Measurements from ENCODE around the gene NPPB. TPM values are rescaled to one million over a fixed set of nuclear protein-coding genes. Genes with fewer than 3 reads are reported as not detected.

NPPB gene
- total and polyA plus RNA-seq, 2 of the 8 experiments (the other 6 are each of a cell fraction or from before 2014, with no cell fraction given), result 0.36 to 0.91 TPM

GRCh38 chr1:11903210-11903609 is 44.5 kb upstream of the NPPB start:
- Histone ChIP-seq H3K4me2 (ENCODE audit: insufficient read depth in 1 of 2, low read depth in 2 of 2, low read length in 2 of 2) (no peak overlapping the region), H3K9me3 (ENCODE audit: insufficient read depth in 2 of 2, low read depth in 1 of 2, low read length in 1 of 2) (no peaks in the 10 kb centered on the region), H3K14ac (ENCODE audit: insufficient read length) (no peak overlapping the region), H4K8ac (ENCODE audit: extremely low read depth, insufficient read depth, low read length) (no peak overlapping the region), H3K27me3 (replicated peaks in 1 of 4; ENCODE audit: control insufficient read depth in 3 of 4, extremely low read depth in 1 of 4, insufficient read depth in 3 of 4, low read length in 3 of 4) (peaks cover 0 to 2% (median 0%) of the 10 kb centered on the region in 4 experiments; a peak in 1 of 7 replicates), H2AFZ (ENCODE audit: low read length) (no peak overlapping the region), H3K4me3 (ENCODE audit: extremely low read depth in 1 of 4, insufficient read depth in 2 of 4, low read depth in 3 of 4, low read length in 4 of 4) (no peak overlapping the region), H3K27ac (ENCODE audit: low read depth, low read length) (no peak overlapping the region), H3K36me3 (ENCODE audit: control insufficient read depth in 2 of 4, insufficient read depth in 4 of 4, low read length in 3 of 4) (no peaks in the 10 kb centered on the region), H4K20me1 (replicated peaks in 1 of 2; ENCODE audit: control insufficient read depth in 1 of 2, insufficient read depth in 2 of 2, low read length in 2 of 2) (no peaks in the 10 kb centered on the region), H2BK12ac (ENCODE audit: low read depth, low read length) (no peak overlapping the region), H3K79me1 (ENCODE audit: low read depth, low read length) (no peaks in the 10 kb centered on the region), H2AK5ac (ENCODE audit: low read depth, low read length) (no peak overlapping the region), H3K4me1 (replicated peaks in 1 of 4; ENCODE audit: control insufficient read depth in 3 of 4, insufficient read depth in 4 of 4, low read length in 3 of 4) (peaks cover 0 to 6% (median 1%) of the 10 kb centered on the region in 4 experiments; a peak in 5 of 7 replicates), H2BK15ac (ENCODE audit: low read length) (no peak overlapping the region), H3K56ac (replicated peaks; ENCODE audit: insufficient read length, low read depth, low read length) (no peak overlapping the region), H2BK5ac (ENCODE audit: low read depth, low read length) (no peak overlapping the region), H2BK120ac (replicated peaks; ENCODE audit: low read depth, low read length) (no peak overlapping the region), H3K9ac (replicated peaks in 1 of 4; ENCODE audit: extremely low read depth in 1 of 4, low read depth in 3 of 4, low read length in 3 of 4) (no peak overlapping the region), H3K23me2 (ENCODE audit: low read depth, low read length) (no peaks in the 10 kb centered on the region; the same call in 1 of the 2 replicates), H2BK20ac (ENCODE audit: low read length) (no peak overlapping the region), H3K4ac (replicated peaks; ENCODE audit: insufficient read length, low read depth, low read length) (no peak overlapping the region), H4K5ac (ENCODE audit: insufficient read length, low read depth, low read length) (no peak overlapping the region), H3K79me2 (ENCODE audit: control insufficient read depth in 1 of 2, insufficient read depth in 2 of 2, low read length in 2 of 2) (no peaks in the 10 kb centered on the region), H3K23ac (ENCODE audit: insufficient read length) (no peak overlapping the region), H4K91ac (replicated peaks; ENCODE audit: insufficient read length, low read length) (no peak overlapping the region), H3K18ac (ENCODE audit: extremely low read depth, low read length) (no peak overlapping the region)
- FAIRE-seq (no peak), DNase-seq (ENCODE audit: low read depth in 1 of 2, low spot score in 2 of 2) (no peak)
- ChIA-PET POLR2A (ENCODE audit: partially characterized antibody) (interaction anchor here (1.0 kb wide), 1 partner anchor 20 kb away, joined by 3 read pairs; no protein-coding TSS in a partner anchor), CTCF (ENCODE audit: partially characterized antibody) (interaction anchor here (0.7 to 2.0 kb wide), 5 partner anchors 11 to 64 kb away, joined by 3 to 6 read pairs (median 4); no protein-coding TSS in a partner anchor)
- 85% methylated on average over 1 of the region's 1 CpG; no CpG with 5 or more reads in 1 of the 2 experiments for WGBS, 2 experiments (ENCODE audit: extremely low coverage in 1 of 2, insufficient coverage in 1 of 2, insufficient read length in 1 of 2, insufficient replicate concordance in 2 of 2, low coverage in 1 of 2, low lambda C conversion rate in 2 of 2, missing lambda C conversion rate in 1 of 2)
- TF ChIP-seq SIRT6 (IDR thresholded peaks at IDR 0.05; ENCODE audit: low read length) (no peak), KDM5A (IDR thresholded peaks at IDR 0.05; ENCODE audit: low read length) (no peak), POLR2AphosphoS5 (IDR thresholded peaks at IDR 0.05; ENCODE audit: low read depth, low read length) (no peak), BRCA1 (IDR thresholded peaks at IDR 0.05; ENCODE audit: low read depth, low read length) (no peak), GABPA (IDR thresholded peaks at IDR 0.05; ENCODE audit: borderline replicate concordance, insufficient read depth, low read length) (no peak), MAX (IDR thresholded peaks at IDR 0.05) (no peak), CBX8 (IDR thresholded peaks at IDR 0.05; ENCODE audit: borderline replicate concordance, low read depth, low read length) (no peak), HDAC6 (IDR thresholded peaks at IDR 0.05; ENCODE audit: low read depth, low read length) (no peak), SUZ12 (IDR thresholded peaks at IDR 0.05; ENCODE audit: low read length) (no peak), USF2 (IDR thresholded peaks at IDR 0.05; ENCODE audit: low read length) (no peak), CHD1 (IDR thresholded peaks at IDR 0.05; ENCODE audit: low read depth, low read length) (no peak), TCF12 (IDR thresholded peaks at IDR 0.05; ENCODE audit: low read depth, low read length) (no peak), PHF8 (conservative IDR thresholded peaks at IDR 0.05; ENCODE audit: low read depth, low read length) (no peak)

Data from H1 (cell line).